ENCODE results near the gene DCTN2.
"Not testable (repeated sequence)": the region's sequence is repeated elsewhere in the genome, so short reads cannot be mapped to it uniquely, and the experiment has no call there.

The DCTN2 gene

DNA sequence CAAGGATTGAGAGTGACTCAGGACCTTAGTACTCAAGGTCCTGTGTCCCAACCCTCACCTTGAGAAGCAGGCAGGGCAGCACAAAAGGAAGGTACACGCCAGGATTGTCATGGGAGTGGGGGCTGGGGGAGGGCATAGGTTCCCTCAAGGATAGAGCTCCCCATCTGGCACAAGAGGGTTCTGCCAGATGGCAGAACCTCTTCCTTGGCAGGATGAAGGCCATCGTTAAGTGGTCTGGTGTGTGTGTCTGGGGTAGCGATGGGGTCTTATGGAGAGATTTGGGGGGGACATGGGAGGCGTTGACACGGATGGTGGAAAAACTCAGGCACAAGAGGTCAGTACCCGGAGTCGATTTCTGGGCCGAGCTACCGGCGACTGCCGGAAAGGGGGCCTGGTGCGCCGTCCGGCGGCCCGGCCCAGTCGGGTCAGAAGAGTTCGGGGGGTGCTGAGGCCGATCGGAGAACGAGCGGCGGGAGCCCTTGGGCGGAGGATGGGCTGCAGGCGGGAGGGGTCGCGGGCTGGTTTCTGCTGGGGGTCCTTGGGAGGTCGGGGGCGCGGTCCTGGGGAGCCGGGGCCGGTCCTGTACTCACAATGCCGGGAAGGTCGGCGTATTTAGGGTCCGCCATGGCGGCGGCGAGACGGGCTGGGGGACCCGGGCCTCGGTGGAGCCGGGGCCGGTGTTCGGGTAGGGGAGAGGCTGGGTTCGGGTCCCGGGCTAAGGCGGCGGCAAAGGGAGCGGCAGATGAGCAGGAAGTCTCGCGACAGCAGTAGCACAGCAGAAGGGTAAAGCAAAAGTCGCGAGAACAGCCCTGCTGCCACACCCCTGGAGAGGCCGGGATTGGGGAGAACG, at the start of gene DCTN2:
TSS of gene DCTN2 (minus strand) at position 755 of the 850 bp plus-strand sequence. CDS start at position 626, 129 bp downstream.
- peak; percentile 96 for DNase-seq (ENCODE audit: low spot score)

DNA sequence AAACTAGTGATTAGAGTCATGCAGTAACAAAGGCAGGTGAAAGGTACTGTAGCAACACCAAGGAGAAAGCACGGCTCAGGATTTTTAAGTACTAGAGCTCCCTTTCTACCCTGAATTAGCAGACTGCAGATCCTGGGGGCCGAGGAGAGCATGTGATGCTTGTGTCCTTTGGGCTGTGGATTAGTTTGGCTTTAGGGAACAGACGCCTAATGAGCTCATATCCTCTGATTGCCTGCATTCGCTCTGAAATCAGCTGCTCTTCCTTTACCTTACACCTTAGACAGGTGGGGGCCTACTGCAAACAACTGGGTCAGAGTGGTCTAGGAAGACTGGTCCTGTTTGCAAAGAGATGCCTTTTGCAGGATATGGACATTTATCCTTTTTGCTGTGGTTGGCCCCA, 46.2 kb upstream of the DCTN2 start:
- no peak for DNase-seq (ENCODE audit: low spot score)

DNA sequence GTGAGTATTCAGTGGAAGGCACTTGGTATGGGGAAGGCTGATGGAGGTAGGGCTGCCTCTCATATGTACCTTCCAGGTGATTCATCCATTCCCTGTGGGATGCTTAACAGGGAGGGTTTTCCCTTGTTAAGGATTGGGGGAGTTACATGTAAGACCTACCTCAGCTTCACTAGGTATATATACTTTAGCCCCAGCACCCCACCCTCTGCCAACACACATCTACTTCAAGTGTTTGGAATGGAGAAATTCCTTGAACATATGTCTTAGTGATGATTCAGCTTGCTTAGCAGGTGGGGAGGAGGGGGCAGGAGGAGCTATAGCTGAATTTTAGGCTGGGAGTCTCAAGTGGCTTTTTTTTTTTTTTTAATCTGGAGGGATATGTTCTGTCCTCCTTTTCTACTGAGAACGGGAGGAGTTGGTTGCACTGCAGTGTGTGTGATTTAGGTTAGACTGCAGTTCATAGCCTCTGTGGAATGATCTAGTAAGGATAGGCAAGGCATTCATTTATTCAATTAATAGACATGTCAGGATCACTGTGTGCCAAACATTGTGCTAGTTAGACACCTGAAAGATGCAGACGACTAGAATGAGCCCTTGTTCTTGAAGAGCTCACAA, 45.7 kb upstream of the DCTN2 start:
- no peak for DNase-seq (ENCODE audit: low spot score)

DNA sequence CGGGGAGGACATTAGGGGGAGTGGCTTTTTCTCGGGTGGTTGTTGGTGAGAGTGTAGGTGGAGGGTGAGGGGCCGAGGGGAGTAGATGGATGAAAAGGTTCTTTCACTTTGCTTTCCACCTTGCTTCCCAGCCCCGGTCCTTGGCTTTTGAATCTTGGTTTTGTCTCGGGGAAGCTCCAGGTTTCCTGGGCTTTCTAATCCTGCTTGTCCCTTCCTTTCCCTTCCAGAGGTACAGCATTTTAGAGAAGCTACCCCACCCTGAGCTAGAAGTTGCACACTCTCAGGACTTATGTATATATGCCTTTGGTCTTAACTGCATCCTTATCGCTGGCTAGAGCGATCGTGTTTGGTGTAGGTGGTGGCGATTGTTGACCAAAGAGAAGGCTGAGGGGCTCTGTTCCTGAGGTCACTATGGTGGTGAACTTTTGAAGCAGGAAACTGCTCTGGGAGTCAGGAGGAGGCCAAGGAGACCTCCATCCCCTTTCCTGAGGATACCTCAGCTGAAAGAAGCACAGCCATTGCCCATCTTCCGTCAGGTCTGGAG, 44.9 kb upstream of the DCTN2 start:
- no peak for DNase-seq (ENCODE audit: low spot score)

DNA sequence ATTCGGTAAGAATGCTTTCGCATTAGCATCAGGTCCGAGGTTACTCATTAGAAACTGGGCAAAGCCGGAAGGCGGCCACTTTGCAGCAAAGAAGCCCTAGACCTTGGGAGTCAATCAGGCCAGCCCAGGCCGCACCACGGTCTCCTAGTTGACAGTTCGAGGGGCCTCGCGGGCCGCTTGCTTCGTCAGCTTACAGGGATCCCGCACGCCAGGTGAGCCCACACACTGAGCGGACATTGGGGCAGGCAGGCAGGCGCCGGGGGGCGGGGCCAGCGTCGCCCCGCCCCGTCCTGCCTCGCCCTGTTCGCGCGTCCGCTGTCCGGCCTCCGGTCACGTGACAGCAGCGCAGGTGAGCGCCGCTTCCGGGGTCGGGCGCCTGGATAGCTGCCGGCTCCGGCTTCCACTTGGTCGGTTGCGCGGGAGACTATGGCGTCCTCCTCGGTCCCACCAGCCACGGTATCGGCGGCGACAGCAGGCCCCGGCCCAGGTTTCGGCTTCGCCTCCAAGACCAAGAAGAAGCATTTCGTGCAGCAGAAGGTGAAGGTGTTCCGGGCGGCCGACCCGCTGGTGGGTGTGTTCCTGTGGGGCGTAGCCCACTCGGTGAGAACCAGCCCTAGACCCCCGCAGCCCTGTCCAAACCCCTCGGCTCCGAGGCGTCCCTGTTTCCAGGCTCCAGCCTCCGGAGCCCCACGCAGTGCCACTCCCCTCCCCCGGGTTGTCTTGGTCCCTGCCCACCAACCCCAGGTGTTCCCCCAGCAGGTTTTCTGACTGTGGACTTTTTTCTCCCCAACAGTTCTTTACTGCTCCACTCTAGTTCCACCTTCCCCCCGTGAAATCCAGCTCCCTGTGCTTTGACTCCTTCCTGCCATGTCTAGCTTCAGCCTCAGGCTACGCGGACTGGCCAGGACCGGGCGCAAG, 44.1 kb upstream of the DCTN2 start, which contains the start of gene PIP4K2C:
TSS of gene PIP4K2C (plus strand) at position 329 of the 918 bp plus-strand sequence. CDS start at position 427, 98 bp downstream.
- DNase-seq (ENCODE audit: low spot score), result peak; percentile 81

DNA sequence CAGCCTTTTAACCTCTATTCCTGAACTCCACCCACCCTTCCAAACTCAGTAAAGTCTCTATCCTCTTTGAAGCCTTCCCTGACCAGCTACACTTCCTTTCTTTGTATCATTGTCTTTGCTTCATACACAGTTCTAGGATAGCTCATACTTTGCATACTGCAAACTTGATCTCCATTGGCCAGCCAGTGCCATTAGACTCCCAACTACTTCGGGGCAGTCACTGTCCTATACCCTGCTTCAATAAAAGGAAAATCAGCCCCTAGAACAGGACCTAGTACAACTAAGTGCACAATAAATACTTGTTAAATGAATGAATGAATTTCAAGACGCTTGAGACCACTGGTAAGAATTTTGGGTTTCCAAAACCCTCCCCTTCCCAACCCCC, 43.5 kb upstream of the DCTN2 start:
- no peak for DNase-seq (ENCODE audit: low spot score)

DNA sequence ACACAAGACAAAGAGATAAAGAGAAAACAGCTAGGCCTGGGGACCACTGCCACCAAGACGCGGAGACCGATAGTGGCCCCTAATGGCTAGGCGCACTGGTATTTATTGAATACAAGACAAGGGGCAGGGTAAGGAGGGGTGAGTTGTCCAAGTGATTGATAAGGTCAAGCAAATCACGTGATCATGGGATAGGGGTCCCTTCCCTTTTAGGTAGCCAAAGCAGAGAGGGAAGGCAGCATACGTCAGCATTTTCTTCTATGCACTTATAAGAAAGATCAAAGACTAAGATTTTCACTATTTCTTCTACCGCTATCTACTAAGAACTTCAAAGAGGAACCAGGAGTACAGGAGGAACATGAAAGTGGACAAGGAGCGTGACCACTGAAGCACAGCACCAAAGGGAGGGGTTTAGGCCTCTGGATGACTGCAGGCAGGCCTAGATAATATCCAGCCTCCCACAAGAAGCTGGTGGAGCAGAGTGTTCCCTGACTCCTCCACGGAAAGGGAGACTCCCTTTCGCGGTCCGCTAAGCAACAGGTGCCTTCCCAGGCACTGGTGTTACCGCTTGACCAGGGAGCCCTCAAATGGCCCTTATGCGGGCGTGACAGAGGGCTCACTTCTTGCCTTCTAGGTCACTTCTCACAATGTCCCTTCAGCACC, 42.1 kb upstream of the DCTN2 start:
- not testable (repeated sequence) for DNase-seq (ENCODE audit: low spot score)

DNA sequence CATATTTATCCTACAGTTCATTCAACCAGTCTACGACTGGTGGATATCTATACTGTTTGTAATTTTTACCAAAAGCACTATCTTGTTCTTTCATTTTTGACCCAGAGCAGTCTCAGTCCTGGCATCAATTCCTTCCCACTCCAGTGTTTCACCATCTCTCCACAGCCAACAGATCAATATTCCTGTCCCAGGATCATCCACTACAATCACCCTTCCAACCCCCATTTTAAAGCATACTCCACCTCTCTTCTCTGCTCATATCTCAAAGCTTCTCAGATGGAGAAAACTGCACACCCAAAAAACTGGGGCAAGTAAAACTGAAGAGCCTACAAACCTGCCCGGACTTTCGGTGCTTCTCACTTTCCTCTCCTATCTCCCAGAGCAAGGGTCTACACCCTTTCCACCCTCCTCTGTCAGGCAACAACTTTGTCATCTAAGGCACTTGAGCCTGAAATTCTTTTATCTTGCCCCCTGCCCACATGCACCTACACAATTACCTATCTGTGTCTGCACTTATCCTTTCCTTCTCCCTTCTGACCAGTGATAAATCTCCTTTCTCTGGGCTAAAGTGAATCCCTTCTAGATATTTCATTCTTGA, 39.9 kb upstream of the DCTN2 start:
- DNase-seq (ENCODE audit: low spot score), result no peak

DNA sequence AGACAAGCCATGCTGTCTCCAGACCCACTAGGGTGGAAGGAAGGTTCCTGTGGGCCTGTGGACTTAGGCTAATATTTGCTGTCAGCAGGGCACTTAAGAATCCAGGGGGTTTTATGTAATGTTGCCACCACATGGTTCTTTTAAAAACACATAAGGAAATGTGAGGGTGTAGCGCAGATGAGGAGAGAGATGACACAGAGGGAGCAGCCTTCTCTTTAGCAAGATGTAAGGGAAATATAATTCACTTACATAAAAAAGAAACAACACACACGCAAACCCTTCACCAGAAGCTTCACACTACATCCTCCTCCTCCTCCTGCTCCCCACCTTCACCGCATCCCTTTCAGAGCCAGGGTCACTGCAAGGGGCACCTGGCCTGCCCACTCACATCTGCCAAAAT, 39.1 kb upstream of the DCTN2 start:
- DNase-seq (ENCODE audit: low spot score), result no peak

DNA sequence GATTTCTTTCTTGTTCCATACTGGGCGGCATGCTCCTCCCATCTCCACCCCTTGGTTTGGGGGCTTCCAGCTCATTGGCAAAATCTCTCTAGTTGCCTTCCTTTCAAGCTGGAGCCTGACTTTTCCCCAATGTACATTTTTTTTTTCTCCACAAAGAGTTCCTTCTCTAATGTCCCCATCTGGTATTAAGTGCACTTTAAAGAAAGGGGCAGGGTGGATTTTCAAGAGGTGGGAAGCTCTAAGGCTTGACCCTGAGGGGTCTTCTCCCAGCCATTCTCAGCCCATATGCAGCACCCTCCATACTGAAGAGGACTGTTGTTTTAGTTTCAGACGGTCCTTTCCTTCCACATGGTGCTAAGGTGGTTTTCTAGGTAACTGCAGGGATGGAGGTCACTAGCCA, 38.2 kb upstream of the DCTN2 start:
- no peak for DNase-seq (ENCODE audit: low spot score)

DNA sequence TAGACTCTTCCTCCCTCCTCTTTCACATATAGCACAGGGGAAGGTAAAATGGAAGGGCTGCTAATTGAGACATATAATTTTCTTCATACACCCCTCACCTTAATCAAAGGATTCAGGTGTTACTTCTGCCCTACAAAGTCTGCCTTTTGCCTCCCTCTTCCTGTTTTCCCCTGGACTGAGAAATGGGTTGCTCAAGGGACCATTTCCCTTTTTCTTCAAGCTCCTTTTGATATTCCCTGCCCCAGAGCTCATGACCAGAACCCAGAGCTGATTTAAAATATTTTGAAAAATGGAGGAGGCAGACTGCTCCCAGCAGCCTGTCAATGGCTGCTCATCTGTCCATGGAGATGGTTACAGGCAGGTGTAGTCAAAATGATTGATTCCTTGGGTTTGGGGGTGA, 37.7 kb upstream of the DCTN2 start:
- no peak for DNase-seq (ENCODE audit: low spot score)

DNA sequence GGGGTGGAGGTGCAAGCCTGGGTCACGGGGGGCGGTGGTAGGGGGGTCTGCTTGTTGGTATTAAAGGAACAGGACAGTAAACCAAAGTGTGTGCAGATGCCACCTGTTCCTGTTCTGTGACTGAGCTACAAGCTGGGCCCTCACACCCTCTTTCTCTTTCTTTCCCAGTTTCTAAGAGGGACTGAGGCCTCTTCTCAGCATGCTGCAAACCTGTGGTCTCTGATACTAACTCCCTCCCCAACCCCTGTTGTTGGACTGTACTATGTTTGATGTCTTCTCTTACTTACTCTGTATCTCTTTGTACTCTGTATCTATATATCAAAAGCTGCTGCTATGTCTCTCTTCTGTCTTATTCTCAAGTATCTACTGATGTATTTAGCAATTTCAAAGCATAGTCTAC, 37.1 kb upstream of the DCTN2 start:
- no peak for DNase-seq (ENCODE audit: low spot score)

DNA sequence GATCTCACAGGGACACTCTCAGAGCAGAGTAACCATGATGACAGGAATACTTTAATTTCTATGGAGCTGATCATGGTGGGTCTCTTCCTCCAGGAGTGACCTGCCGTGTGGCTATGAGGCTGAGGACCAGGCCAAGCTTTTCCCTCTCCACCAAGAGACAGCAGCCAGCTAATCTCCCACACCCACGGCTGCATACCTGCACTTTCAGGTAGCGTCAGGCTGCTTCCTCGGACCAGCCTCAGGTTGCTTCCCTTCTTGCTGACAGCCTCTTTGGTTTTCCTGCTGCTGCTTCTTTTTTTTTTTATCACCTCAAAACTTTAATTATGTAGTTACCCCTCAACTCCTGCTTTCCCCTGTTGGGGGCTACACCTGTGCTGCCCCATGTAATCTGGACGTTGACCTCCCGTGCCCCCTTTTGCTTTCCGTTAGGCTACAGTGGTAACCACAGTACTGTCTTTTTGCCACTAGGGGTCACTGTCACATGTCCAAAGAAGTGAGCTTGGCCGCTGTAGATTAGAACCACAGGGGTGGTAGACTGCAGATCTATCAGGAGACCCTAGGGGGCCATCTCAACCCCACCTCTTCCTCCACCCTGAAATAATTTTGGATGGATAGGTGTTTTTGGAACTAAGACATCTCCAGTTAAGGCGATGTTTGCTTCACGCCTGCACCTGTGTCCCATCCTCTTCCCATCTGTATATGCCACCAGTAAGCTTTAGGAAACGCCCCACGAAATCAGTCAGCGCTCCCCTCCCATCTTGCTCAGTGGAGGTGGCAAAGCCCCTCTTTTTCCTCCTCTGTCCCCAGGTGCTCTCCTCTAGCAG, 36.2 kb upstream of the DCTN2 start:
- peak; percentile 83 for DNase-seq (ENCODE audit: low spot score)

DNA sequence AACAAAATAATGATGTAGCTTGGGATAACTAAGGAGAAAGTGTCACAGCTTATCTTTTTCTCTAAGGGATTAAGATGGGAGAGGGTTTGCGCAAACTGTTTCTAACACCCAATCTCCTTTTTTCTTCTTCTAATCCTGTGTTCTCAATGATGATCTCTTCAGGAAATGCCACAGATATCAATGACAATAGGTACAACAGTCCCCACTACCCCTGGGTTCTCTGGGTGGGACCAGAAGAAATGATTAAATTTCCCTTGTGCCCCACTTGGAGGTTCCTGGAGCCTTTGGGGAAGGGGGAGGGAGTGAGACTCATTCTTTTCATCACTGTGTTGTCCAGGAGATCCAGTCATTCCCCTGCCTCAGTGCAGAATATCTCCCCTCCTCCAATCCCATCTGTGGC, 35.4 kb upstream of the DCTN2 start:
- DNase-seq (ENCODE audit: low spot score), result no peak

DNA sequence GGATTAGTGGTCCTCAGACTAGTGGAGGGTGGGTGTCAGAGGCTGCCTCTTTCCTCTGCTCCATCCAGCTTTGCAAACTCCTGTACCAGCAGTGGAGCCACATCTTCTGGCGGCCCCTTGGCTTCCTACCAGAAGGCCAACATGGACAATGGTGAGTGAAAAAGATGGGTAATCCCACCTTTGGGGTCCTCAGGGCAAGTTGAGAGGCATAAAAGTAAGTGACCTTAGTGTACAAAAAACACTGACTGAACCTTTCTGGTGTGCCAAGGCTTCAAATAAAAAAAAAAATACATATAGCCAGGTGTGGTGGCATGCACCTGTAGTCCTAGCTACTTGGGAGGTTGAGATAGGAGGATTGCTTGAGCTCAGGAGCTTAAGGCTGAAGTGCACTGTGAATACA, 34.8 kb upstream of the DCTN2 start:
- DNase-seq (ENCODE audit: low spot score), result no peak

DNA sequence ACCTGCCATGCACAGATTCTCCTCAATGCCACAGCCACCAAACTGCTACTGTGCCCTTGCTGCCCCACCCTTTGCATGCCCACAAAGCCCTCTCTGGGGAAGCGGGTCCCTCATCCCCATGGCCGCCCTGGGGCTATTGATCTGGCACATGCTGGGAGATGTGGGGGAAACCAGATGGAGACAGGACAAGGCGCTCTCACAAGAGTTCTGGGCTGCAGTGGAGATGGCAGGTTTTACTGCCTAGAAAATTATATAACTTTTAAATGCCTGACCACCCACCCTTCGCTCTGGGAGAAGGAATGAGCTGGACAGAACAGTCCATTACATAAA, 33.4 kb upstream of the DCTN2 start:
- DNase-seq (ENCODE audit: low spot score), result no peak

DNA sequence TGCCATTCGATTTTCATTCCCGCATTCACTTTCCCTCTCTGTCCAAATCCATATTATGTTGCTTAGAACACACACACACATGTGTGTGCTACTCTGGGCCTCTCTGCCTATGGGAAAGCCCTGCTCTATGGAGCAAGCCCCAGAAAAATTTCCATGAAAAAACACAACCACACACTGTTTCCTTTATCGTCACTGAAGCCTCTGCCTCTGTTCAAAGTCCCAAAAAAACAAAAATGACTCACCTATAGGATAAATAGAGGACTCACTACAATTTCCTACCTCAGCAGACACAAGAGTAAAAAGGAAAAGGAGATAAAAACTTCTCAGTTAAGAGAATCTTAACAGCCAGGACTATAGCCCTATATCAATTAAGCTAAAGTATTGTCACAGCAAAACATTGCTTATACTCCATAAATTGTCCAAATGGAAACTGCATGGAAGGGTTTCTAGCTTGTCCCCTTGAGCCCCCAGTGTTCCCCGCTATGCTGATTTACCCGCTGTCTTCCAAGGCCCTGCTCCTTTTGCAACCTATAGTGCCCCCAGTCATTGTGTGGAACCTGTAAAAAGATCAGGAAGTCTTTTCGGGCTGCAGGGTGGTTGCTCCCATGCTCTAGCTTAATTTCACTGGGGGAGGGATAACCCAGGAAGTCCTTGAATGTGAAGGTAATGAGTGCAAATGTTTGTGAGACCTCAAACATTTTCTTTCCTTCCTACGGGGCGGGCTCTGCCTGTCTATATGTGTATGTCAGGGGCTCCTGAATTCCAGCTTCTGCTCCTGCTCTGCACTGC, 32.9 kb upstream of the DCTN2 start:
- DNase-seq (ENCODE audit: low spot score), result no peak

DNA sequence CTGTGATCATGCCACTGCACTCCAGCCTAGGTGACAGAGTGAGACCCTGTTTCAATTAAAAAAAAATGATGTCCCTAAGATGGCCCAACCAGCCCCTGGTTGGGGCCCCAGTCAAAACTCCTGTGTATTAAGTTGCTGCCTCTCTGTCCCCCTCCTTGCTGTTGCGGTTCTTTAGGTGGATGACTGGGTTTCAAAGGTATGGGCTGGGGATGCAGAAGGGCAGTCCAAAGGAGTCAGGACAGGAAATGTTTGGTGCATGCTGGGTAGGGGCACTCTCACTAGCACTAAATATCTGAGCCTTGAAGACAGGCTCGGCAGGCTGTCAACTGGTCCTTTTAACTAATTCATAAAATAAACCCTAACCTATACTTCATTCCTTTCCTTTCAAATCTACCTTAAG, 32.0 kb upstream of the DCTN2 start:
- no peak for DNase-seq (ENCODE audit: low spot score)

DNA sequence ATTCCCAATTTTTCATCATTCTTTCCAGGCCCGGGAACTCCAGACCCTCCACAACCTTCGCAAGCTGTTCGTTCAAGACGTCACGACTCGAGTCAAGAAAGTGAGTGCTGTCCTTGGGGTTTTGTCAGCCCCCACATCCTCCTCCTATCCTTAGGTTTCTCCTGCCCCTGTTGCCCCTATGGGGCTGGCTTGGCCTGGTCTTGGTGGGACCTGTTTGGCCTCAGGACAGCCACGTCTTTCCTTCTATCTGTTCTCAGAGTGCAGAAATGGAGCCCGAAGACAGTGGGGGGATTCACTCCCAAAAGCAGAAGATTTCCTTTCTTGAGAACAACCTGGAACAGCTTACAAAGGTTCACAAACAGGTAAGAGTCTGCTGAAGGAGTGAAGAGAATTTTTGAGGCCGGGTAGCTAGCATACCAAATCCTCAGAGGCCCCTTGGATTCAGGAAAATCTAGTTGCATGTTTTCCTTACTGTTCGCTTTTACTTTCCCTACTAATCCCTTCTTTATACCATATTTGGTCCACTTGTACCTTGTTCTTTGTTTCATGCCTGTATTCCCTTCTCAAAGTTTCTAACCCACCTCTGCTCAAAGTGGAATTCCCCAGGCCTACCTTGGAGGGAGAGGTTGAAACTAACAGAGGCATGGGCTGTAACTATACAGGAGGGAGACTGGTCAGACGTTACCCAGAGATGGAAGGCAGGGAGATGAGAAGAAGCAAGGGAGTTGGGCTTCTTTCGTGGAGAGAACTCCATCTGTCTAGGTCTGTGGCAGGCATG, 31.2 kb upstream of the DCTN2 start:
- no peak for DNase-seq (ENCODE audit: low spot score)
